Measurements from ENCODE around the gene PHLDB3.

DNA sequence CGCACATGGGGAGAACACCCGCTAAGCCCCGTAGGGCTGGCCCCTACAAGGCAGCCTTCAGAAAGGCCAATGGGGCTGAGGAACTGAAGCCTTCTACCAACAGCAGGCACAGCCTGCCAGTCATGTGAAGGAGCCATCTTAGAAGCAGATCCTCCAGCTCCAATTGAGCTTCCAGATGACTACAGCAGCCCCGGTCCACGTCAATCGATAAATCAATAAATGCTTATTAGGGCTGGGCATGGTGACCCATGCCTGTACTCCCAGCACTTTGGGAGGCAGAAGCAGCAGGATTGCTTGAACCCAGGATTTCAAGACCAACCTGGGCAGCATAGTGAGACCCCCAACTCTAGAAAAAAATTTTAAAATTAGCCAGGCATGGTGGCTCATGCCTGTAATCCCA, 66.8 kb downstream of the PHLDB3 start:
- TF ChIP-seq NFE2L2 (conservative IDR thresholded peaks at IDR 0.05; ENCODE audit: low read length) (no peak), CTCF (IDR thresholded peaks at IDR 0.05) (no peak), EP300 (IDR thresholded peaks at IDR 0.05) (no peak), NR3C1 (IDR thresholded peaks at IDR 0.05) (no peak), POLR2A (IDR thresholded peaks at IDR 0.05; ENCODE audit: low read length) (no peak), BCL3 (IDR thresholded peaks at IDR 0.05) (no peak), MYC (IDR thresholded peaks at IDR 0.05; ENCODE audit: borderline replicate concordance, low read length) (no peak), MAFK (IDR thresholded peaks at IDR 0.05; ENCODE audit: partially characterized antibody) (no peak), REST (IDR thresholded peaks at IDR 0.05) (no peak), RNF2 (IDR thresholded peaks at IDR 0.05; ENCODE audit: borderline replicate concordance, low read depth) (no peak), CHD2 (IDR thresholded peaks at IDR 0.05; ENCODE audit: low read length, partially characterized antibody) (no peak)
- TF ChIP-seq, protein P1, sequence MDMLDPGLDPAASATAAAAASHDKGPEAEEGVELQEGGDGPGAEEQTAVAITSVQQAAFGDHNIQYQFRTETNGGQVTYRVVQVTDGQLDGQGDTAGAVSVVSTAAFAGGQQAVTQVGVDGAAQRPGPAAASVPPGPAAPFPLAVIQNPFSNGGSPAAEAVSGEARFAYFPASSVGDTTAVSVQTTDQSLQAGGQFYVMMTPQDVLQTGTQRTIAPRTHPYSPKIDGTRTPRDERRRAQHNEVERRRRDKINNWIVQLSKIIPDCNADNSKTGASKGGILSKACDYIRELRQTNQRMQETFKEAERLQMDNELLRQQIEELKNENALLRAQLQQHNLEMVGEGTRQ (IDR thresholded peaks at IDR 0.05) = no peak
